ENCODE data around the gene SUZ12. TPM values are rescaled to one million over a fixed set of nuclear protein-coding genes. Genes with fewer than 3 reads are reported as not detected.

The SUZ12 gene
- total and polyA plus RNA-seq, 2 experiments from 2014 or later = 22.3 to 39.8 TPM

DNA sequence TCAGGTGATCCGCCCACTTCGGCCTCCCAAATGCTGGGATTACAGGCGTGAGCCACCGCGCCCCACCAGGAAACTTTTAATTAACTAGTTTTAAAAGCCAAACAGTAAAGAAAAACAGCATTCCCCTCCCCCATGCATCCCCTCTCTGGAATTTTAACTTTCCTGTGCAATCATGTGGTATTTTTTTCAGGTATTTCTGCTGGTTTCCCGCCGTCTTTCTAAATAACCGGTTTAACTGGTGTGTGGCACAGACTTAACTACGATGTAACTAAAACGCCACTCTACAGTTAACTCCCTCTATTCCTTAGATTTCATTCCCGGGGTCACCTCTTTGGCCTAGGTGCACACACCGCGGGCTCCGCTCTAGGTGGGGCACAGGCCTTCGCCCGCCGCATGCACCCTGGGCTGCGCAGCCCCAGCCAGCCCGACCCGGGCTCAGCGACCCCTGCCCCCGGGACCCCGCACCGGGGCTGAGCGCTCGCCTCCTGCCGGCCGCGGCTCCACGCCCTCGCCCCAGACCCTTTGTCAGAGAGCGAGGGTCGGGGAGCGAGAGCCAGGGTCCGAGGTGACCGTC, 20.2 kb upstream of the SUZ12 start:
- Mint-ChIP-seq H3K4me3 (no peak overlapping the region), H3K27me3 (ENCODE audit: insufficient read depth, low read depth, poor library complexity) (peaks cover 2% of the 10 kb centered on the region), H3K9me3 (peaks cover 13% of the 10 kb centered on the region), H3K27ac (no peak overlapping the region), H3K36me3 (ENCODE audit: low read depth) (0 out of 3 replicates have a peak, but pooled peaks cover 3% of the 10 kb centered on the region), H3K4me1 (peaks cover 4% of the 10 kb centered on the region; the same call in 2 of the 3 replicates)
- H3K4me2 ChIP-seq = peak overlapping the region; percentile 35; the same call in 1 of the 2 replicates
- no peaks in the 10 kb centered on the region for H4K20me1 ChIP-seq (replicated peaks; ENCODE audit: insufficient read depth)
- no peaks in the 10 kb centered on the region for H3K9me2 ChIP-seq (ENCODE audit: insufficient read depth)
- 0 out of 2 replicates have a peak overlapping the region, but pooled peaks have one; percentile 61 for H3K27ac ChIP-seq (ENCODE audit: low read depth)
- DNase-seq (ENCODE audit: low spot score) (peak; percentile 59), ATAC-seq (peak; percentile 75)
- no peaks in the 10 kb centered on the region for H3K27me3 ChIP-seq (ENCODE audit: insufficient read depth)
- H3K4me3 ChIP-seq = peak overlapping the region; percentile 45; the same call in 1 of the 2 replicates
- H3K36me3 ChIP-seq (ENCODE audit: insufficient read depth) = no peaks in the 10 kb centered on the region
- H3K4me1 ChIP-seq (ENCODE audit: insufficient read depth) = peaks cover 14% of the 10 kb centered on the region
- no peak overlapping the region; the same call in 1 of the 2 replicates for H2AFZ ChIP-seq
- TF ChIP-seq, protein P1, sequence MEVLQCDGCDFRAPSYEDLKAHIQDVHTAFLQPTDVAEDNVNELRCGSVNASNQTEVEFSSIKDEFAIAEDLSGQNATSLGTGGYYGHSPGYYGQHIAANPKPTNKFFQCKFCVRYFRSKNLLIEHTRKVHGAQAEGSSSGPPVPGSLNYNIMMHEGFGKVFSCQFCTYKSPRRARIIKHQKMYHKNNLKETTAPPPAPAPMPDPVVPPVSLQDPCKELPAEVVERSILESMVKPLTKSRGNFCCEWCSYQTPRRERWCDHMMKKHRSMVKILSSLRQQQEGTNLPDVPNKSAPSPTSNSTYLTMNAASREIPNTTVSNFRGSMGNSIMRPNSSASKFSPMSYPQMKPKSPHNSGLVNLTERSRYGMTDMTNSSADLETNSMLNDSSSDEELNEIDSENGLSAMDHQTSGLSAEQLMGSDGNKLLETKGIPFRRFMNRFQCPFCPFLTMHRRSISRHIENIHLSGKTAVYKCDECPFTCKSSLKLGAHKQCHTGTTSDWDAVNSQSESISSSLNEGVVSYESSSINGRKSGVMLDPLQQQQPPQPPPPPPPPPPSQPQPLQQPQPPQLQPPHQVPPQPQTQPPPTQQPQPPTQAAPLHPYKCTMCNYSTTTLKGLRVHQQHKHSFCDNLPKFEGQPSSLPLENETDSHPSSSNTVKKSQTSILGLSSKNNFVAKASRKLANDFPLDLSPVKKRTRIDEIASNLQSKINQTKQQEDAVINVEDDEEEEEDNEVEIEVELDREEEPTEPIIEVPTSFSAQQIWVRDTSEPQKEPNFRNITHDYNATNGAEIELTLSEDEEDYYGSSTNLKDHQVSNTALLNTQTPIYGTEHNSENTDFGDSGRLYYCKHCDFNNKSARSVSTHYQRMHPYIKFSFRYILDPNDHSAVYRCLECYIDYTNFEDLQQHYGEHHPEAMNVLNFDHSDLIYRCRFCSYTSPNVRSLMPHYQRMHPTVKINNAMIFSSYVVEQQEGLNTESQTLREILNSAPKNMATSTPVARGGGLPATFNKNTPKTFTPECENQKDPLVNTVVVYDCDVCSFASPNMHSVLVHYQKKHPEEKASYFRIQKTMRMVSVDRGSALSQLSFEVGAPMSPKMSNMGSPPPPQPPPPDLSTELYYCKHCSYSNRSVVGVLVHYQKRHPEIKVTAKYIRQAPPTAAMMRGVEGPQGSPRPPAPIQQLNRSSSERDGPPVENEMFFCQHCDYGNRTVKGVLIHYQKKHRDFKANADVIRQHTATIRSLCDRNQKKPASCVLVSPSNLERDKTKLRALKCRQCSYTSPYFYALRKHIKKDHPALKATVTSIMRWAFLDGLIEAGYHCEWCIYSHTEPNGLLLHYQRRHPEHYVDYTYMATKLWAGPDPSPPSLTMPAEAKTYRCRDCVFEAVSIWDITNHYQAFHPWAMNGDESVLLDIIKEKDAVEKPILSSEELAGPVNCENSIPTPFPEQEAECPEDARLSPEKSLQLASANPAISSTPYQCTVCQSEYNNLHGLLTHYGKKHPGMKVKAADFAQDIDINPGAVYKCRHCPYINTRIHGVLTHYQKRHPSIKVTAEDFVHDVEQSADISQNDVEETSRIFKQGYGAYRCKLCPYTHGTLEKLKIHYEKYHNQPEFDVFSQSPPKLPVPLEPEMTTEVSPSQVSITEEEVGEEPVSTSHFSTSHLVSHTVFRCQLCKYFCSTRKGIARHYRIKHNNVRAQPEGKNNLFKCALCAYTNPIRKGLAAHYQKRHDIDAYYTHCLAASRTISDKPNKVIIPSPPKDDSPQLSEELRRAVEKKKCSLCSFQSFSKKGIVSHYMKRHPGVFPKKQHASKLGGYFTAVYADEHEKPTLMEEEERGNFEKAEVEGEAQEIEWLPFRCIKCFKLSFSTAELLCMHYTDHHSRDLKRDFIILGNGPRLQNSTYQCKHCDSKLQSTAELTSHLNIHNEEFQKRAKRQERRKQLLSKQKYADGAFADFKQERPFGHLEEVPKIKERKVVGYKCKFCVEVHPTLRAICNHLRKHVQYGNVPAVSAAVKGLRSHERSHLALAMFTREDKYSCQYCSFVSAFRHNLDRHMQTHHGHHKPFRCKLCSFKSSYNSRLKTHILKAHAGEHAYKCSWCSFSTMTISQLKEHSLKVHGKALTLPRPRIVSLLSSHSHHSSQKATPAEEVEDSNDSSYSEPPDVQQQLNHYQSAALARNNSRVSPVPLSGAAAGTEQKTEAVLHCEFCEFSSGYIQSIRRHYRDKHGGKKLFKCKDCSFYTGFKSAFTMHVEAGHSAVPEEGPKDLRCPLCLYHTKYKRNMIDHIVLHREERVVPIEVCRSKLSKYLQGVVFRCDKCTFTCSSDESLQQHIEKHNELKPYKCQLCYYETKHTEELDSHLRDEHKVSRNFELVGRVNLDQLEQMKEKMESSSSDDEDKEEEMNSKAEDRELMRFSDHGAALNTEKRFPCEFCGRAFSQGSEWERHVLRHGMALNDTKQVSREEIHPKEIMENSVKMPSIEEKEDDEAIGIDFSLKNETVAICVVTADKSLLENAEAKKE (CRISPR knock-in tag; IDR thresholded peaks at IDR 0.05) = no peak
- TF ChIP-seq, protein P2, sequence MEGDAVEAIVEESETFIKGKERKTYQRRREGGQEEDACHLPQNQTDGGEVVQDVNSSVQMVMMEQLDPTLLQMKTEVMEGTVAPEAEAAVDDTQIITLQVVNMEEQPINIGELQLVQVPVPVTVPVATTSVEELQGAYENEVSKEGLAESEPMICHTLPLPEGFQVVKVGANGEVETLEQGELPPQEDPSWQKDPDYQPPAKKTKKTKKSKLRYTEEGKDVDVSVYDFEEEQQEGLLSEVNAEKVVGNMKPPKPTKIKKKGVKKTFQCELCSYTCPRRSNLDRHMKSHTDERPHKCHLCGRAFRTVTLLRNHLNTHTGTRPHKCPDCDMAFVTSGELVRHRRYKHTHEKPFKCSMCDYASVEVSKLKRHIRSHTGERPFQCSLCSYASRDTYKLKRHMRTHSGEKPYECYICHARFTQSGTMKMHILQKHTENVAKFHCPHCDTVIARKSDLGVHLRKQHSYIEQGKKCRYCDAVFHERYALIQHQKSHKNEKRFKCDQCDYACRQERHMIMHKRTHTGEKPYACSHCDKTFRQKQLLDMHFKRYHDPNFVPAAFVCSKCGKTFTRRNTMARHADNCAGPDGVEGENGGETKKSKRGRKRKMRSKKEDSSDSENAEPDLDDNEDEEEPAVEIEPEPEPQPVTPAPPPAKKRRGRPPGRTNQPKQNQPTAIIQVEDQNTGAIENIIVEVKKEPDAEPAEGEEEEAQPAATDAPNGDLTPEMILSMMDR (conservative IDR thresholded peaks at IDR 0.05; ENCODE audit: low read depth in 2 of 2) = 0 out of 4 replicates have a peak, but pooled peaks of 1 of the 2 experiments have one; percentile 0
- no peak for TF ChIP-seq EZH2 (IDR thresholded peaks at IDR 0.05; ENCODE audit: low read depth, unreplicated experiment)
- peaks cover 7% of the 10 kb centered on the region; the same call in 1 of the 2 replicates for H3F3A ChIP-seq (replicated peaks; ENCODE audit: low read depth)
- H3K79me2 ChIP-seq (replicated peaks; ENCODE audit: insufficient read depth) = no peaks in the 10 kb centered on the region
